Measurements from ENCODE around the gene MBTD1.

DNA sequence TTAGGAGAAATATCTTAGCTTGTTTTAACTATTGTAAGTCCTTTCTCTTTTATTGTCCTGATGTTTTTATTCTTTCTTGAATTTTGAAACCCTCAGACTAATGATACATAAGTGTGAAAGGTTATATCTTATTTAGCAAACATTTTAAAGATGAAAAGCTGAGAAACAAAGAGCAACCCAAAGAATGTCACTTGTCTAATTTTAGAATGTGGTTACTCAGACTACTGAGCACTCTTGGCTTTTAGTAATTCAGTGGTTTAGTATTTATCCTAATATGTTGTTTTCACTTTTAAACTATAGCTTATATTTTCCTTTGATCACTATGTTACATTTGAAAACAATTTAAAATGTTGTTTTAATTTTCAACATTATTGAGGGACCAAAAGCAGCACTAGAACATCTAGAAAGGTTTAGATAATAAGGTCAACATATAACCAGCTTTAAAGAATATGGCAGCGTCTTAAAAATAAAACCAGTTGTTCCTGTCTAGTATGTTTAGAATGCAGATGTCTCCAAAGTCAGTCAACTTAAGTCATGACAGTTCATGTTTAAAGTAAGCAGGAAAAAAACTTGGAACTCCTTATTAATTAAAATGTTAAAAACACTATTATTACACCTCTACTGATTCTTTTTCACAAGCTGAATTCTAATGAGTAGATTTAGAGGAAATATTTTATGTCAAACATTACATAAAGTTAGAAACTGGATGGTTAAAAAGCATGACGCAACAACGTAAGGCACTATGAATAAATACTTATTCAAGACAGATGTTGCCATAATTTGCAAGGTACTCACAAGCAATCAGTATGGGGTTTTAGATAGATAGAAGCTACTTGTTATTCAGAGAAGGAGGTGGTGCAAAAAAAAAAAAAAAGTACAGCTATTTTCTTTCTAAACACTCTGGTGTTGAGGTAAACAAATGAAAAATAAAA is 2.4 kb downstream of the MBTD1 start:
- TF ChIP-seq CTCF (IDR thresholded peaks at IDR 0.05), result no peak
- TF ChIP-seq SMC3 (IDR thresholded peaks at IDR 0.05; ENCODE audit: low read depth, low read length), result no peak
- no peak for TF ChIP-seq YY1 (IDR thresholded peaks at IDR 0.05; ENCODE audit: low read depth)
- no peak for TF ChIP-seq POLR2AphosphoS5 (IDR thresholded peaks at IDR 0.05; ENCODE audit: low read depth, low read length)
- no peak for TF ChIP-seq MAX (IDR thresholded peaks at IDR 0.05; ENCODE audit: low read depth)
- TF ChIP-seq JUND (IDR thresholded peaks at IDR 0.05), result no peak
- TF ChIP-seq EP300 (IDR thresholded peaks at IDR 0.05; ENCODE audit: borderline replicate concordance in 1 of 2, low read depth in 1 of 2, low read length in 1 of 2), result no peak
- no peak for TF ChIP-seq FOSL2 (IDR thresholded peaks at IDR 0.05; ENCODE audit: borderline replicate concordance, low read depth)
- no peak for TF ChIP-seq RFX5 (IDR thresholded peaks at IDR 0.05; ENCODE audit: low read length)

Data from SK-N-SH (cell line).